HepG2 (cell line): Measurements from ENCODE around the gene MAFB. TPM values are rescaled to one million over a fixed set of nuclear protein-coding genes. Genes with fewer than 3 reads are reported as not detected.

ENCODE experiments used
- ATAC-seq: fragments of 200-7000 bp; cut with Tn5 transposase; 3 replicates; pipeline ENCODE4 v1.9.1; 2020; ENCODE audit warnings: mild to moderate bottlenecking, moderate library complexity
- BruUV-seq: library from RNA; stranded (reverse); fragments of 400-500 nt; replicated peaks from 2 replicates; lab custom pipeline; 2021; lab: Mats Ljungman, UMichigan
- CTCF ChIA-PET: fragments of 300-600 bp; formaldehyde crosslinking; extraction: SDS; loops from one replicate; lab custom pipeline; 2021; ENCODE audit warnings: low total read pairs, inconsistent platforms, low intra/inter-chr PET ratio; lab: Yijun Ruan, JAX
- POLR2A ChIA-PET: fragments of 350-600 bp; sonication (Branson Sonifier 250); formaldehyde crosslinking; loops from one replicate; lab custom pipeline; 2020; ENCODE audit warnings: antibody characterized with exemption, inconsistent platforms; lab: Yijun Ruan, JAX
- DNase-seq: peaks from one replicate; pipeline ENCODE4 v3.0.0-alpha.2; 2015; ENCODE audit warnings: low spot score
- FAIRE-seq: peaks from 3 replicates; lab custom pipeline; 2011; peaks lifted over from hg19 to GRCh38; lab: Jason Lieb, UNC
- H2AFZ ChIP-seq: one replicate; pipeline ENCODE4 v1.6.1; 2011; ENCODE audit warnings: low read length, inconsistent platforms
- H3K27ac ChIP-seq: fragments of 300-600 bp; 3 replicates; pipeline ENCODE4 v1.8.0; 2011; ENCODE audit warnings: mixed run types, mild to moderate bottlenecking, mixed read lengths, low read length, inconsistent platforms; ENCODE audit not compliant: insufficient read depth; ENCODE audit errors: extremely low read length
- H3K27me3 ChIP-seq, 2 experiments: fragments of 200-600 bp in 1 of 2; 2 replicates in 1 of 2; 3 replicates in 1 of 2; pipeline versions ENCODE4 v1.6.0 to v1.8.0; 2011; ENCODE audit warnings: low read length in 2 of 2, mild to moderate bottlenecking in 2 of 2, moderate library complexity in 2 of 2, inconsistent platforms in 1 of 2; ENCODE audit not compliant: insufficient read depth in 2 of 2, control insufficient read depth in 1 of 2
- H3K36me3 ChIP-seq, 2 experiments: fragments of 200-600 bp in 1 of 2; replicated peaks in 1 of 2; 2 replicates in 1 of 2; 3 replicates in 1 of 2; pipeline versions ENCODE4 v1.5.1 to v1.8.0; 2011; ENCODE audit warnings: low read length in 2 of 2, inconsistent platforms in 1 of 2; ENCODE audit not compliant: insufficient read depth in 2 of 2, control insufficient read depth in 1 of 2
- H3K4me1 ChIP-seq: 2 replicates; pipeline ENCODE4 v1.5.1; 2012; ENCODE audit warnings: low read length, inconsistent platforms; ENCODE audit not compliant: insufficient read depth
- H3K4me2 ChIP-seq: 2 replicates; pipeline ENCODE4 v1.6.0; 2011; ENCODE audit warnings: low read depth, low read length, inconsistent platforms
- H3K4me3 ChIP-seq, 3 experiments: fragments of 200-600 bp in 1 of 3; sonication (generic), shearing (Covaris generic) in 1 of 3; replicated peaks in 1 of 3; 2 replicates each; pipeline ENCODE4 v1.5.1; 2011 to 2016; ENCODE audit warnings: low read length in 3 of 3, inconsistent platforms in 2 of 3, low read depth in 2 of 3, mild to moderate bottlenecking in 2 of 3, control low read depth in 1 of 3, mixed read lengths in 1 of 3; ENCODE audit not compliant: insufficient read depth in 1 of 3
- H3K79me2 ChIP-seq: one replicate; pipeline ENCODE4 v1.6.1; 2011; ENCODE audit warnings: low read length, inconsistent platforms; ENCODE audit not compliant: insufficient read depth
- H3K9ac ChIP-seq: 2 replicates; pipeline ENCODE4 v1.6.0; 2011; ENCODE audit warnings: mild to moderate bottlenecking, low read depth, low read length, inconsistent platforms; ENCODE audit not compliant: insufficient read depth
- H3K9me3 ChIP-seq: 2 replicates; pipeline ENCODE4 v1.5.1; 2012; ENCODE audit warnings: mild to moderate bottlenecking, low read length
- H4K20me1 ChIP-seq: 2 replicates; pipeline ENCODE4 v1.6.0; 2011; ENCODE audit warnings: inconsistent platforms, mild to moderate bottlenecking, low read length, moderate library complexity; ENCODE audit not compliant: insufficient read depth
- ARNT2 ChIP-seq: sonication (generic); formaldehyde crosslinking; IDR thresholded peaks from 2 replicates; pipeline ENCODE4 v1.8.0; 2022; ENCODE audit warnings: mild to moderate bottlenecking, low read depth, missing genetic modification reagents, moderate library complexity
- BHLHE40 ChIP-seq: IDR thresholded peaks from 2 replicates; pipeline ENCODE4 v1.6.1; 2011; ENCODE audit warnings: low read length, improper control_type of control experiment
- SMYD3 ChIP-seq: sonication (generic); formaldehyde crosslinking; IDR thresholded peaks from 2 replicates; pipeline ENCODE4 v1.8.1; 2023; ENCODE audit warnings: mild to moderate bottlenecking, missing genetic modification reagents
- TEAD2 ChIP-seq: sonication (generic); formaldehyde crosslinking; IDR thresholded peaks from 2 replicates; pipeline ENCODE4 v1.9.0; 2021; ENCODE audit warnings: missing genetic modification reagents
- TEAD3 ChIP-seq: optimal IDR thresholded peaks from 2 replicates; pipeline ENCODE3; 2016; ENCODE audit warnings: borderline replicate concordance
- ZNF343 ChIP-seq: sonication (generic); formaldehyde crosslinking; IDR thresholded peaks from 2 replicates; pipeline ENCODE4 v1.4.0; 2020; ENCODE audit warnings: mild to moderate bottlenecking, missing genetic modification reagents
- WGBS: methylation state at CpG from one replicate; pipeline ENCODE4 v1.1.6; 2017; ENCODE audit warnings: low lambda C conversion rate; 5-methylcytosine and 5-hydroxymethylcytosine counted together
- in situ Hi-C: cut with HindIII; loops from 2 replicates; pipeline ENCODE4 v1.10.0; 2017; ENCODE audit warnings: low pct_unique_long_range_greater_than_20kb; ENCODE audit not compliant: extremely low pct_ligation_motif_present
- intact Hi-C: fragments of 100-400 bp; cut with micrococcal nuclease; formaldehyde crosslinking; loops from one replicate; pipeline ENCODE4 v1.10.0; 2022; ENCODE audit not compliant: unreplicated experiment
- polyA plus RNA-seq, 8 experiments: library from polyadenylated mRNA; depleted of rRNA in 3 of 8; stranded (reverse) in 7 of 8; unstranded in 1 of 8; fragments of >200 nt; fragmentation: Illumina TruSeq in 4 of 8; extraction: Trizol in 4 of 8; gene quantifications; 2 replicates each; pipeline versions ENCODE4 v1.2.1 to v1.2.3, GENCODE V29; 2011 to 2016; ENCODE audit warnings: low read depth in 4 of 8, missing spikeins in 1 of 8, mixed read lengths in 1 of 8; ENCODE audit not compliant: insufficient read depth in 1 of 8
- total RNA-seq, 5 experiments: library from RNA; depleted of rRNA; stranded (reverse); fragments of >200 nt; fragmentation: Illumina TruSeq; extraction: Trizol; gene quantifications; 2 replicates each; pipeline ENCODE4 v1.2.3, GENCODE V29; 2016; ENCODE audit warnings: low read depth in 1 of 5
- TF ChIP-seq, protein P1 (sequence below): sonication (generic); formaldehyde crosslinking; IDR thresholded peaks from 2 replicates; pipeline ENCODE4 v1.4.0; 2020; ENCODE audit warnings: mild to moderate bottlenecking, low read depth, missing genetic modification reagents
- TF ChIP-seq, protein P2 (sequence below): sonication (generic); formaldehyde crosslinking; IDR thresholded peaks from 2 replicates; pipeline ENCODE4 v1.5.0; 2020; ENCODE audit warnings: mild to moderate bottlenecking, low read depth, missing genetic modification reagents, borderline replicate concordance
- TF ChIP-seq, protein P3 (sequence below): sonication (generic); formaldehyde crosslinking; IDR thresholded peaks from 2 replicates; pipeline ENCODE4 v1.4.0; 2020; ENCODE audit warnings: missing genetic modification reagents, mild to moderate bottlenecking, borderline replicate concordance

The MAFB gene
- total and polyA plus RNA-seq, 2 of the 13 experiments (the other 11 are each of a cell fraction or from before 2014, with no cell fraction given): 0.08 to 0.11 TPM

DNA sequence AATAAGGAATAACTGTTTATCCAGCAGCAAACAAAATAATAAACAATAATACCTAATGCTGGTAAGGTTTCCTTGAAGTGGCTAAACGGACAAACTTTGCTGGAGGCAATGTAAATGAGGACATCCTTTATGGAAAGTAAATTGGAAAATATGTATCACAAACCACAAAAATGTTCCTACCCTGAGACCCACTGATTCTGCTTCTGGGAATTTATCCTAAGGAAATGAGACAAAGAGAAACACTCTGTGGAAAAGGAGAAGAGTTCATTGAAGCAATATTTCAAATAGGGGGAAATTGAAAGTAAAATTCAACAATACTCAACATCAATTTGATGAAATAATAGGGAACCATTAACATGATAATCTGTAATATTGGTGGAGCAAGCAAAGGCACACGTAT, 37.9 kb downstream of the MAFB start:
- no peak for DNase-seq
- TF ChIP-seq TEAD2 (CRISPR knock-in tag) (no peak), BHLHE40 (no peak), ARNT2 (CRISPR knock-in tag) (no peak), ZNF343 (CRISPR knock-in tag) (no peak), SMYD3 (CRISPR knock-in tag) (no peak), TEAD3 (no peak)
- TF ChIP-seq, protein P1, sequence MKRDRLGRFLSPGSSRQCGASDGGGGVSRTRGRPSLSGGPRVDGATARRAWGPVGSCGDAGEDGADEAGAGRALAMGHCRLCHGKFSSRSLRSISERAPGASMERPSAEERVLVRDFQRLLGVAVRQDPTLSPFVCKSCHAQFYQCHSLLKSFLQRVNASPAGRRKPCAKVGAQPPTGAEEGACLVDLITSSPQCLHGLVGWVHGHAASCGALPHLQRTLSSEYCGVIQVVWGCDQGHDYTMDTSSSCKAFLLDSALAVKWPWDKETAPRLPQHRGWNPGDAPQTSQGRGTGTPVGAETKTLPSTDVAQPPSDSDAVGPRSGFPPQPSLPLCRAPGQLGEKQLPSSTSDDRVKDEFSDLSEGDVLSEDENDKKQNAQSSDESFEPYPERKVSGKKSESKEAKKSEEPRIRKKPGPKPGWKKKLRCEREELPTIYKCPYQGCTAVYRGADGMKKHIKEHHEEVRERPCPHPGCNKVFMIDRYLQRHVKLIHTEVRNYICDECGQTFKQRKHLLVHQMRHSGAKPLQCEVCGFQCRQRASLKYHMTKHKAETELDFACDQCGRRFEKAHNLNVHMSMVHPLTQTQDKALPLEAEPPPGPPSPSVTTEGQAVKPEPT (CRISPR knock-in tag): no peak
- TF ChIP-seq, protein P2, sequence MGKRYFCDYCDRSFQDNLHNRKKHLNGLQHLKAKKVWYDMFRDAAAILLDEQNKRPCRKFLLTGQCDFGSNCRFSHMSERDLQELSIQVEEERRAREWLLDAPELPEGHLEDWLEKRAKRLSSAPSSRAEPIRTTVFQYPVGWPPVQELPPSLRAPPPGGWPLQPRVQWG: no peak
- TF ChIP-seq, protein P3, sequence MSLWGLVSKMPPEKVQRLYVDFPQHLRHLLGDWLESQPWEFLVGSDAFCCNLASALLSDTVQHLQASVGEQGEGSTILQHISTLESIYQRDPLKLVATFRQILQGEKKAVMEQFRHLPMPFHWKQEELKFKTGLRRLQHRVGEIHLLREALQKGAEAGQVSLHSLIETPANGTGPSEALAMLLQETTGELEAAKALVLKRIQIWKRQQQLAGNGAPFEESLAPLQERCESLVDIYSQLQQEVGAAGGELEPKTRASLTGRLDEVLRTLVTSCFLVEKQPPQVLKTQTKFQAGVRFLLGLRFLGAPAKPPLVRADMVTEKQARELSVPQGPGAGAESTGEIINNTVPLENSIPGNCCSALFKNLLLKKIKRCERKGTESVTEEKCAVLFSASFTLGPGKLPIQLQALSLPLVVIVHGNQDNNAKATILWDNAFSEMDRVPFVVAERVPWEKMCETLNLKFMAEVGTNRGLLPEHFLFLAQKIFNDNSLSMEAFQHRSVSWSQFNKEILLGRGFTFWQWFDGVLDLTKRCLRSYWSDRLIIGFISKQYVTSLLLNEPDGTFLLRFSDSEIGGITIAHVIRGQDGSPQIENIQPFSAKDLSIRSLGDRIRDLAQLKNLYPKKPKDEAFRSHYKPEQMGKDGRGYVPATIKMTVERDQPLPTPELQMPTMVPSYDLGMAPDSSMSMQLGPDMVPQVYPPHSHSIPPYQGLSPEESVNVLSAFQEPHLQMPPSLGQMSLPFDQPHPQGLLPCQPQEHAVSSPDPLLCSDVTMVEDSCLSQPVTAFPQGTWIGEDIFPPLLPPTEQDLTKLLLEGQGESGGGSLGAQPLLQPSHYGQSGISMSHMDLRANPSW (CRISPR knock-in tag): no peak
- H3K36me3 ChIP-seq: no peaks in the 10 kb centered on the region
- POLR2A ChIA-PET: no interaction called here
- in situ Hi-C loops: no loop called here
- BruUV-seq: no TSS peak
- H3K27me3 ChIP-seq: no peaks in the 10 kb centered on the region; a peak in 1 of 5 replicates
- no peak overlapping the region for H3K4me2 ChIP-seq
- no peaks in the 10 kb centered on the region for H3K9me3 ChIP-seq
- no peaks in the 10 kb centered on the region for H3K79me2 ChIP-seq
- CTCF ChIA-PET: no interaction called here
- no peak overlapping the region for H3K4me3 ChIP-seq
- FAIRE-seq: no peak
- H2AFZ ChIP-seq: no peak overlapping the region
- H3K4me1 ChIP-seq: peaks cover 9% of the 10 kb centered on the region; the same call in 1 of the 2 replicates
- no peak overlapping the region for H3K9ac ChIP-seq
- no peak overlapping the region for H3K27ac ChIP-seq
- no peak for ATAC-seq
- intact Hi-C loops: no loop called here
- H4K20me1 ChIP-seq: no peaks in the 10 kb centered on the region
- 8% methylated on average over 2 of the region's 2 CpGs for WGBS
